OCI-LY1 (cell line): ENCODE data around the gene ASB15.
A peak's percentile ranks its signal among the peaks of the same experiment; 100 is the strongest.

Experiments used
- H2AFZ ChIP-seq: fragments of 200-600 bp; sonication (generic), shearing (Covaris generic); 2 replicates; pipeline ENCODE4 v1.6.0; 2014; ENCODE audit warnings: antibody characterized with exemption, mild to moderate bottlenecking, low read length
- H3F3A ChIP-seq: fragments of 200-600 bp; sonication (generic), shearing (Covaris generic); 2 replicates; pipeline ENCODE4 v1.6.0; 2014; ENCODE audit warnings: mild to moderate bottlenecking, antibody characterized with exemption, low read length, moderate library complexity; ENCODE audit not compliant: insufficient read depth
- H3K27ac ChIP-seq: fragments of 200-600 bp; sonication (generic); 2 replicates; pipeline ENCODE4 v1.5.1; 2014; ENCODE audit warnings: low read length, mixed run types, mild to moderate bottlenecking, low read depth; ENCODE audit not compliant: poor library complexity, severe bottlenecking
- H3K27me3 ChIP-seq: fragments of 200-600 bp; sonication (generic); 2 replicates; pipeline ENCODE4 v1.6.0; 2014; ENCODE audit warnings: antibody characterized with exemption, mild to moderate bottlenecking, low read length, moderate library complexity; ENCODE audit not compliant: insufficient read depth
- H3K36me3 ChIP-seq: fragments of 200-600 bp; sonication (generic); 2 replicates; pipeline ENCODE4 v1.6.1; 2014; ENCODE audit warnings: mild to moderate bottlenecking, antibody characterized with exemption, low read length, moderate library complexity, mixed read lengths; ENCODE audit not compliant: insufficient read depth
- H3K4me1 ChIP-seq: fragments of 200-600 bp; sonication (generic); 2 replicates; pipeline ENCODE4 v1.5.1; 2014; ENCODE audit warnings: mild to moderate bottlenecking, low read length, moderate library complexity; ENCODE audit not compliant: insufficient read depth, severe bottlenecking
- H3K4me2 ChIP-seq: fragments of 200-600 bp; sonication (generic), shearing (Covaris generic); 2 replicates; pipeline ENCODE4 v1.6.1; 2014; ENCODE audit warnings: low read length
- H3K4me3 ChIP-seq: fragments of 200-600 bp; sonication (generic); 2 replicates; pipeline ENCODE4 v1.5.1; 2014; ENCODE audit warnings: low read length, low read depth, mild to moderate bottlenecking, mixed read lengths; ENCODE audit not compliant: poor library complexity, severe bottlenecking
- H3K79me2 ChIP-seq: fragments of 200-600 bp; shearing (Covaris generic); 2 replicates; pipeline ENCODE4 v1.6.1; 2016; ENCODE audit warnings: mixed run types, low read length, mixed read lengths; ENCODE audit not compliant: insufficient read depth
- H3K9ac ChIP-seq: fragments of 200-600 bp; sonication (generic), shearing (Covaris generic); 2 replicates; pipeline ENCODE4 v1.6.1; 2014; ENCODE audit warnings: mild to moderate bottlenecking, low read length, mixed read lengths
- H3K9me2 ChIP-seq: fragments of 200-600 bp; sonication (generic), shearing (Covaris generic); 2 replicates; pipeline ENCODE4 v1.6.1; 2014; ENCODE audit warnings: low read depth, mild to moderate bottlenecking, low read length, mixed read lengths
- H3K9me3 ChIP-seq: fragments of 200-600 bp; shearing (Covaris generic); 2 replicates; pipeline ENCODE4 v1.6.1; 2014; ENCODE audit warnings: low read length, mixed read lengths
- H4K20me1 ChIP-seq: fragments of 200-600 bp; sonication (generic), shearing (Covaris generic); 2 replicates; pipeline ENCODE4 v1.6.0; 2016; ENCODE audit warnings: mild to moderate bottlenecking, low read length; ENCODE audit not compliant: insufficient read depth
- CTCF ChIP-seq: fragments of 200-600 bp; sonication (generic), shearing (Covaris generic); IDR thresholded peaks from 2 replicates; pipeline ENCODE4 v1.5.1; 2017; ENCODE audit warnings: mild to moderate bottlenecking, antibody characterized with exemption, low read length, moderate library complexity, mixed read lengths
- EZH2 ChIP-seq: fragments of 200-600 bp; sonication (generic), shearing (Covaris generic); IDR thresholded peaks from 2 replicates; pipeline ENCODE4 v1.8.0; 2017; ENCODE audit warnings: borderline replicate concordance, mixed run types, mild to moderate bottlenecking, antibody characterized with exemption, low read length, moderate library complexity, mixed read lengths

The ASB15 gene

GRCh38 chr7:123555484-123555883 lies 46.1 kb upstream of the ASB15 start:
- Histone ChIP-seq H3K36me3 (peaks cover 36% of the 10 kb centered on the region), H3K9ac (no peak overlapping the region), H3K9me3 (no peaks in the 10 kb centered on the region), H3K79me2 (peaks cover 11% of the 10 kb centered on the region; the same call in 1 of the 2 replicates), H3K4me3 (no peak overlapping the region), H3F3A (no peaks in the 10 kb centered on the region), H3K9me2 (no peaks in the 10 kb centered on the region), H3K4me2 (peak overlapping the region; percentile 85; the same call in 1 of the 2 replicates), H3K27me3 (no peaks in the 10 kb centered on the region), H3K27ac (no peak overlapping the region), H4K20me1 (no peaks in the 10 kb centered on the region), H2AFZ (no peak overlapping the region), H3K4me1 (peaks cover 30% of the 10 kb centered on the region)
- TF ChIP-seq CTCF (no peak), EZH2 (no peak)

- peak overlapping the region; percentile 44 for H3K27ac ChIP-seq
- no peak for TF ChIP-seq CTCF
- TF ChIP-seq EZH2 = no peak
- H3K36me3 ChIP-seq = peaks cover 33% of the 10 kb centered on the region
- no peaks in the 10 kb centered on the region for H3F3A ChIP-seq
- H3K9me3 ChIP-seq = no peaks in the 10 kb centered on the region
- H3K4me3 ChIP-seq = peak overlapping the region; percentile 83
- H3K9me2 ChIP-seq = no peaks in the 10 kb centered on the region
- H3K79me2 ChIP-seq = peaks cover 11% of the 10 kb centered on the region; the same call in 1 of the 2 replicates
- H3K4me2 ChIP-seq = peak overlapping the region; percentile 85
- H4K20me1 ChIP-seq = no peaks in the 10 kb centered on the region
- peak overlapping the region; percentile 87 for H3K9ac ChIP-seq
- H3K27me3 ChIP-seq = no peaks in the 10 kb centered on the region
- peaks cover 30% of the 10 kb centered on the region for H3K4me1 ChIP-seq
- no peak overlapping the region for H2AFZ ChIP-seq
Measured at GRCh38 chr7:123557016-123557397, 44.6 kb upstream of the ASB15 start.

DNA sequence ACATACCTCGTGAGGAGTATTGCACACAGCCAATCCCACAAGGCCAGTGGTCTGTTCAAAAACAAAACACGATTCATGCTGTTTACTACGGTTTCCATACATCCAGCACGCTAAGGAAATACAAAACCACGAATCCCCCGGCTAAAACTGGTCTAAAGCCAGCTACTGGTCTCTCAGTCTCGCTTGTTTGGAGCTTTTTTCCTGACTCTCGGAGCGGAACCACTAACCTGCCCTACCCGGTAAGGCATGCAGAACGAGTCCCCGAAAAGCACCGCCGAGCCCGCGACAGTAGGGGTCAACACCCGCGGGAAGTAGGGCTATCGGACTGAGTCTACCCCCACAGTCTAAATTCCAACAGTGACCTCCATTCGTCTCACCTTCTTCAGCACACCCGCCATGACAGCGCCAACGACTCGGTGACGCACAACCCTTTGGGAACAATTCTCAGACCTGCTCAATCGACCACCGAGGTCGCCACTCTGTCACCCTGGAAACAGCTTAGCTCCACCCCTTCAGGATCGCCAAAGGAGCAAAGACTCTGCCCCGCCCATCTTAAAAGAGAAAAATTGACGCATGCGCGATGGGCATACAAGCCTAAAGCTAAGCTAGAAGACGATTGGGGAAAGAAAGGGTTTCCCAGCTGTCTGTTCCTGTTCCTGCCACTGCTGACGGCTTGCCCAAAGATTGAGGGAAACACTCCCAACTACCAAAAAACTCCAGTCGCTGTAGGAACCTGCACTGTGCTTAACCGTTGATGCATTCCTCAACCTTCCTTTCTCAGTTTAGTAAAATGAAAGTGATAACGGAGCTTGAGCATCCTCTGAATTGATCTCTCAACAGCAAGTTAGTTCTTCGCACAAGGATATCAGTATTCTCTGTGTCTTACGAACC lies 44.0 kb upstream of the ASB15 start, which contains the start of gene NDUFA5:
Gene NDUFA5 (minus strand): TSS at position 421 of the 891 bp plus-strand sequence. CDS start 23 bp downstream, at position 398.
- H3K4me1 ChIP-seq = peaks cover 30% of the 10 kb centered on the region
- peaks cover 11% of the 10 kb centered on the region; the same call in 1 of the 2 replicates for H3K79me2 ChIP-seq
- TF ChIP-seq CTCF = no peak
- no peak for TF ChIP-seq EZH2
- peak within 1 kb of the TSS; percentile 44 for H3K27ac ChIP-seq
- H3K9ac ChIP-seq = peak within 1 kb of the TSS; percentile 87
- H3K9me3 ChIP-seq = no peaks in the 10 kb centered on the region
- H3K27me3 ChIP-seq = no peaks in the 10 kb centered on the region
- peak within 1 kb of the TSS; percentile 85 for H3K4me2 ChIP-seq
- no peaks in the 10 kb centered on the region for H3K9me2 ChIP-seq
- H3F3A ChIP-seq = no peaks in the 10 kb centered on the region
- peak within 1 kb of the TSS; percentile 83 for H3K4me3 ChIP-seq
- no peaks in the 10 kb centered on the region for H4K20me1 ChIP-seq
- H2AFZ ChIP-seq = peak within 1 kb of the TSS; percentile 97
- H3K36me3 ChIP-seq = peaks cover 30% of the 10 kb centered on the region
